Transverse colon (tissue), 3 donors: ENCODE measurements around the gene CYP11A1.

Experiments
- CTCF ChIP-seq, 5 experiments: fragments of 200-600 bp in 3 of 5; fragments of 450-650 bp in 2 of 5; sonication (generic) in 3 of 5; IDR thresholded peaks; 1 replicate in 2 of 5; 2 replicates in 3 of 5; pipeline ENCODE4 v1.5.1; 2016 to 2017; ENCODE audit warnings: antibody characterized with exemption in 5 of 5, inconsistent platforms in 3 of 5, mild to moderate bottlenecking in 2 of 5, moderate library complexity in 1 of 5
- EP300 ChIP-seq: sonication (generic); formaldehyde crosslinking; IDR thresholded peaks from one replicate; pipeline ENCODE4 v1.6.1; 2017; ENCODE audit warnings: antibody characterized with exemption, low read depth

GRCh38 chr15:74409225-74409624 lies 41.8 kb upstream of the CYP11A1 start:
- TF ChIP-seq CTCF (IDR thresholded peaks at IDR 0.05) = no peak
- no peak for TF ChIP-seq EP300
